Nephron (organoid): ENCODE data around the gene HEXB.

Experiments
- H3K27ac Mint-ChIP-seq, 3 experiments: 2 replicates each; pipeline ENCODE4 v1.8.0; 2020; ENCODE audit warnings: mixed read lengths in 3 of 3, mild to moderate bottlenecking in 2 of 3, moderate library complexity in 1 of 3
- H3K27me3 Mint-ChIP-seq: 2 replicates; pipeline ENCODE4 v1.8.0; 2021; ENCODE audit warnings: low read depth, mild to moderate bottlenecking, moderate library complexity, mixed read lengths
- H3K36me3 Mint-ChIP-seq: 2 replicates; pipeline ENCODE4 v1.8.0; 2020; ENCODE audit warnings: low read depth, mixed read lengths
- H3K4me1 Mint-ChIP-seq: 2 replicates; pipeline ENCODE4 v1.8.0; 2020; ENCODE audit warnings: mixed read lengths
- H3K4me3 Mint-ChIP-seq, 3 experiments: 2 replicates each; pipeline ENCODE4 v1.8.0; 2020; ENCODE audit warnings: mild to moderate bottlenecking in 3 of 3, mixed read lengths in 3 of 3, moderate library complexity in 2 of 3
- H3K9me3 Mint-ChIP-seq: 2 replicates; pipeline ENCODE4 v1.8.0; 2020; ENCODE audit warnings: mixed read lengths
- CTCF ChIP-seq, 3 experiments: fragments of 200-600 bp; sonication (generic); IDR thresholded peaks; one replicate each; pipeline ENCODE4 v1.5.0; 2021; ENCODE audit warnings: antibody characterized with exemption in 3 of 3; ENCODE audit not compliant: unreplicated experiment in 3 of 3

Gene HEXB

GRCh38 chr5:74660873-74661272 lies 24.2 kb upstream of the HEXB start:
- Mint-ChIP-seq H3K27ac (no peak overlapping the region), H3K36me3 (no peaks in the 10 kb centered on the region), H3K4me3 (no peak overlapping the region), H3K9me3 (no peaks in the 10 kb centered on the region), H3K4me1 (peaks cover 28% of the 10 kb centered on the region), H3K27me3 (no peaks in the 10 kb centered on the region)
- TF ChIP-seq CTCF (IDR thresholded peaks at IDR 0.05; ENCODE audit: unreplicated experiment in 3 of 3): no peak

GRCh38 chr5:74664551-74664950 lies 20.5 kb upstream of the HEXB start:
- no peak for TF ChIP-seq CTCF (IDR thresholded peaks at IDR 0.05; ENCODE audit: unreplicated experiment in 3 of 3)
- Mint-ChIP-seq H3K27ac (no peak overlapping the region), H3K4me3 (no peak overlapping the region), H3K4me1 (peaks cover 36% of the 10 kb centered on the region), H3K36me3 (no peaks in the 10 kb centered on the region), H3K27me3 (no peaks in the 10 kb centered on the region), H3K9me3 (no peaks in the 10 kb centered on the region)

GRCh38 chr5:74665273-74665672 lies 19.8 kb upstream of the HEXB start:
- Mint-ChIP-seq H3K9me3 (no peaks in the 10 kb centered on the region), H3K36me3 (no peaks in the 10 kb centered on the region), H3K27me3 (no peaks in the 10 kb centered on the region), H3K27ac (no peak overlapping the region), H3K4me3 (no peak overlapping the region), H3K4me1 (peaks cover 43% of the 10 kb centered on the region)
- TF ChIP-seq CTCF (IDR thresholded peaks at IDR 0.05; ENCODE audit: unreplicated experiment in 3 of 3): no peak

GRCh38 chr5:74665816-74666215 lies 19.2 kb upstream of the HEXB start:
- Mint-ChIP-seq H3K27ac (no peak overlapping the region), H3K9me3 (no peaks in the 10 kb centered on the region), H3K27me3 (no peaks in the 10 kb centered on the region), H3K4me1 (peaks cover 39% of the 10 kb centered on the region), H3K4me3 (no peak overlapping the region), H3K36me3 (no peaks in the 10 kb centered on the region)
- no peak for TF ChIP-seq CTCF (IDR thresholded peaks at IDR 0.05; ENCODE audit: unreplicated experiment in 3 of 3)

- Mint-ChIP-seq H3K4me3 (no peak overlapping the region), H3K9me3 (no peaks in the 10 kb centered on the region), H3K36me3 (no peaks in the 10 kb centered on the region), H3K27ac (no peak overlapping the region), H3K4me1 (peaks cover 35% of the 10 kb centered on the region), H3K27me3 (no peaks in the 10 kb centered on the region)
- no peak for TF ChIP-seq CTCF (IDR thresholded peaks at IDR 0.05; ENCODE audit: unreplicated experiment in 3 of 3)
These were observed 17.6 kb upstream of the HEXB start for GRCh38 chr5:74667396-74667795.

GRCh38 chr5:74669821-74670220 lies 15.2 kb upstream of the HEXB start:
- no peaks in the 10 kb centered on the region for H3K36me3 Mint-ChIP-seq
- H3K9me3 Mint-ChIP-seq: no peaks in the 10 kb centered on the region
- no peaks in the 10 kb centered on the region for H3K27me3 Mint-ChIP-seq
- H3K27ac Mint-ChIP-seq: no peak overlapping the region
- no peak overlapping the region for H3K4me3 Mint-ChIP-seq
- TF ChIP-seq CTCF (IDR thresholded peaks at IDR 0.05; ENCODE audit: unreplicated experiment in 3 of 3): no peak
- H3K4me1 Mint-ChIP-seq: peaks cover 42% of the 10 kb centered on the region
